Measurements from ENCODE around the gene CDH4.

The CDH4 gene

DNA sequence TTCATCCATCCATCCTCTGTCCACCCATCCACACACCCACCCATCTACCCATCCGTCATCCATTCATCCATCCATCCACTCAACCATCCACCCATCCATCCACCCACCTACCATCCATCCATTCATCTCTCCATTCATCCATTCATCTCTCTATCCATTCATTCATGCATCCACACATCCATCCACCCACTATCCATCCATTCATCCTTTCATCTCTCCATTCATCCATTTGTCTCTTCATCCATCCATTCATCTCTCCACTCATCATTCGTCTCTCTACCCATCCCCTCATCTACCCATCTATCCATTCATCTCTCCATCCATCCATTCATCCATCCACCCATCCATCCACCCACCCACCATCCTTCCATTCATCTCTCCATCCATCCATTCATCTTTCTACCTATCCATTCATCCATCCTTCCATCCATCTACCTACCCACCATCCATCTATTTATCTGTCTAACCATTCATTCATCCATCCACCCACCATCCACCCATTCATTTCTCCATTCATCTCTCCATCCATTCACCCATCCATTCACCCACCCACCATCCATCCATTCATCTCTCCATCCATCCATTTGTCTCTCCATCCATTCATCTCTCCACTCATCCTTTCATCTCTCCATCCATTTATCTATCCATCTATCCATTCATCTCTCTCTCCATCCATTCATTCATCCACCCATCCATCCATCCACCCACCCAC lies 538.2 kb downstream of the CDH4 start:
- DNase-seq (ENCODE audit: extremely low read depth in 1 of 2, low read depth in 1 of 2) = no peak

GRCh38 chr20:61791995-61792394 lies 539.9 kb downstream of the CDH4 start:
- no peak for DNase-seq (ENCODE audit: extremely low read depth in 1 of 2, low read depth in 1 of 2)

DNA sequence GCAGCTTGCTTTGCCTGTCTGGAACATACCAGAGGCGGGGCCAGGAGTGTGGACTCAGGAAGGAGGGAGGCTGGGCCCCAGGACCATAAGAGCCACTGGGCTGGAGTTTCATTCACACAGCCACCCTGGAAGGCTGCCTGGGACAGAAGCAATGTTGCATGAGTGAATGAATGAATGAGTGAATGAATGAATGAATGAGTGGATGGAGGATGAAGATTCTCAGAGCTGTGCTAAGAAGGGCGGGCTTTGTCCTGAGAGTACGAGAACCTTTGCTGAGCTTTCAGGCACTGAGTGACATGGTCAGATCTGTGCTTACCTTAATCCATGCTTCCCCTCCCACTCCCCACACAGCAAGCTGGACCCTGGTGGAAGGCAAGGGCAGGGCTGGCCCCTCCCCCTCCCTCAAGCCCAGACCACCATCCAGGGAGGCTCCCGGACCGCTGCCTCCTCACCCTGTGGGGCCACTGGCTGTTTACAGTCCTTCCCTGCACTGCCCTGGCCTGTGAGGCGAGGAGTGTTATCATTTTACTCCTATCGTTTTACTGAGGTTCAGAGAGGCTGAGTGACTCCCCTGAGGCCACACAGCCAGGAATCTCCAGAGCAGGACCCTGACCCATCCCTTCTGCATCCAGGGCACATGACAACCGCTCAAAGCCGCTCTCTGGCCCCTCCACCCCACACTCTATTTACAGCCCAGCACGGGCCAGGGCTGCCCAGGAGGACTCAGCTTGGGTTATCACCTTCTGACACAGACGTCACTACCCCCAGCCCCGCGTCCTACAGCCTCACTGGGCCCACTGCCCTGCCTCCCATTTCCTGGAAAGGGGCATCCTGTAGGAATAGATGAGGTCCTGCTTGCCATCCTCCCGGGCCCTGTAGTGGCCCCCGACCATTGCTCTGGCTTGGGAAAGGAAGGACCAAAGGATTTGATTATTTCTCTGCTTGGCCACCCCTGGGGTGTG lies 543.9 kb downstream of the CDH4 start:
- DNase-seq (ENCODE audit: extremely low read depth in 1 of 2, low read depth in 1 of 2) = no peak

GRCh38 chr20:61796738-61797137 lies 544.7 kb downstream of the CDH4 start:
- no peak for DNase-seq (ENCODE audit: extremely low read depth in 1 of 2, low read depth in 1 of 2)

GRCh38 chr20:61797200-61797599 lies 545.1 kb downstream of the CDH4 start:
- DNase-seq (ENCODE audit: extremely low read depth in 1 of 2, low read depth in 1 of 2) = no peak

GRCh38 chr20:61797971-61798411 lies 545.9 kb downstream of the CDH4 start:
- no peak for DNase-seq (ENCODE audit: extremely low read depth in 1 of 2, low read depth in 1 of 2)

- no peak for DNase-seq (ENCODE audit: extremely low read depth in 1 of 2, low read depth in 1 of 2)
Measured at GRCh38 chr20:61798632-61799031, 546.6 kb downstream of the CDH4 start.

DNA sequence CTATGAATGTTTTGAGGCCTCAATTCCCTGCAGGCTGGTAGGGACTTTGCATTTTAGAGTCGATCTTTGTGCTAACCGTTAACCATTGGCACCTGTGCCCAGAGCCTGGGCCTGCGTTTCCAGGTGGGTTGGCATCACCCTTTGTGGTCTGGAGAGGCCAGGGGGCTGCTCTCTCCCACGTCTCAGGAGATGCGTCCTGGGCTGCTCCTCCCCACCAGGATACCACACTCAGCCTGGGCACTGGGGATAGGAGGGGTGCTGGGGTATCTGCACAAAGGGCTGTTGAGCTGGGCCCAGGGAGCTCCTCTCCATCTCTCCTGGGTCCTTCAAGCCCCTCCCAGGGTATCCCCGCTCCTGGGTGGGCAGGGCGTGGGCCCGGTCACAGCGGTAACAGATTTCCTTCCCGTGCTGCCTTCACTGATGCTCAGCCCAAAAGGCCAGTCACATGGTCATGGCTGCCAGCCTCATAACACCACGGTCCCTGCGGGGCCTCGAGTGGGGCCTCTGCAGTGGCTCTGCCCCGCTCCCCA lies 547.4 kb downstream of the CDH4 start:
- no peak for DNase-seq (ENCODE audit: extremely low read depth in 1 of 2, low read depth in 1 of 2)

- no peak for DNase-seq (ENCODE audit: extremely low read depth in 1 of 2, low read depth in 1 of 2)
Measured at GRCh38 chr20:61799928-61800327, 547.9 kb downstream of the CDH4 start.

DNA sequence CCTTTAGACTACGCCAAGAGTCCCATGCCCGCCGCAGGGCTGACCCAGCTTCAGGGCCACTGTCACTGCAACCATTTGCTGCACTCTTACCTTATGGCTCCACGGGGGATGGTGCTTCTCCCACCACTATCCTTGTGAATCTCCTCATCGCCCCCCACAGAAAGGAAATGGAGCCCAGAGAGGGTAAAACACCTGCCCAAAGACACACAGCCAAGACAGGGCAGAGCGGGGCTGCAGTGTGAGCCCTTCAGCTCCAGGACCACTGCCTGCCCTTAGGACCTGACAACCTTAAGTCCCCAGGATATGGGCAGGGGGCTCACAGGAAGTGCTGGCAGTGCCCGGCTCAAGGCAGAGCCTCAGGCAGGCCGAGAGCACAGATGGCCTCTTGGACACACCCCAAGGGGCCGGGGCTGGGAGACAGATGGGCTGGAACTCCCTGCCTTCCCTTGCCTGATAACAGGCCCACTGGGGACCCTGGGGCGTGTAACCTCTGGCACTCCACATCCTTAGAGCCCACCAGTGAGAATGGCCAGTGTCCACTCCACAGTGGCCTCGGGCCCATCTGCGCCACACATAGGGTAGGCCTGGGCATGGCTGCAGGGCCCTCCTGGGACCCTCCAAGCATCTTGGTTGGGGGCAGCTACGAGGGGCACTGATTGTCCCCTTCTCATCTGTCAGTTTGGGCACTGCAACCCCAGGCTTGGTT lies 548.5 kb downstream of the CDH4 start:
- no peak for DNase-seq (ENCODE audit: extremely low read depth in 1 of 2, low read depth in 1 of 2)

DNA sequence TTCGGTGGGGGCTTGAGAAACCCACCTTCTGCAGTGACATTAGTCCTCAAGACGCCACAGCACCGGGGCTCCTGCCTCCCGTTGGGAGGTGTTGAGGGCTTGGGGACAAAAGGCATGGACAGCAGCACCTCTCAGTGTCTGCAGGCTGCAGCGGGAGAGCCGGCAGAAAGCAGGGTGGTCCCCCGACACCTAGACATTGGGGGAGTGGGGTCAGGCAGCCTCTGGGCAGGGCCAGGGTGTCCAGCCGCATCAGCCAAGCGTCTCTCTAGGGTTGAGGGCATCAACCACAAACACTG lies 549.0 kb downstream of the CDH4 start:
- no peak for DNase-seq (ENCODE audit: extremely low read depth in 1 of 2, low read depth in 1 of 2)

GRCh38 chr20:61801428-61801827 lies 549.4 kb downstream of the CDH4 start:
- DNase-seq (ENCODE audit: extremely low read depth in 1 of 2, low read depth in 1 of 2) = no peak

GRCh38 chr20:61801857-61802442 lies 549.9 kb downstream of the CDH4 start:
- DNase-seq (ENCODE audit: extremely low read depth in 1 of 2, low read depth in 1 of 2) = no peak

DNA sequence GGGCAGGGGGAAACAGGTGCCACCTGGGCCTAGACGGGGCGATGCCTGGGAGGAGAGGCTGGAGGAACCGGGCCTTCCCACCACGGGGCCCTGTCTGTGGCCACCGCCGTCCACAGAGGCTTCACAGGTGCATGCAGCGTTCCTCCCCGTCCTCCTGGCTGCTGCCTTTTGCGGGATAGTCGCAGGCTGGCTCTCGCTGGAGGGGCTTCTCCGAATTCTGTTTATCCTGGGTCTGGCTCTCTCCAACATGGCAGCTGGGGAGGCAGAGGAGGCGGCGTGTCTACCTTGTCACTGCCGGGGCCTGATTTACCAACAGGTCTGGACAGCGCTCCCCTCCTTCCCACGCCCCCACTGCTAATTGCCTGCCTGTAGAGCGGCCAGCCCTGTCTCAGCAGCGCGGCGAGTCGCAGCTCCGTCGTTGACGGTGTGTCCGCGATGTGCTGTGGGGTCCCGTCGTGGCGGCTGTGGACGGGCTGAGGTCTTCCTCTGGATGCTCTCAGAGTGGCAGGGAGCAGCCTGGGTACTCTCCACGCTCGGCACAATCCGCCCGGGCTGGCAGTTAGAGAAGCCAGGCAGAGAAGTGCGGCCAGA lies 550.8 kb downstream of the CDH4 start:
- no peak for DNase-seq (ENCODE audit: extremely low read depth in 1 of 2, low read depth in 1 of 2)

- DNase-seq (ENCODE audit: extremely low read depth in 1 of 2, low read depth in 1 of 2) = no peak
Measured at GRCh38 chr20:61803416-61803914, 551.4 kb downstream of the CDH4 start.

GRCh38 chr20:61803915-61804751 lies 552.1 kb downstream of the CDH4 start:
- DNase-seq (ENCODE audit: extremely low read depth in 1 of 2, low read depth in 1 of 2) = no peak

GRCh38 chr20:61804752-61805295 lies 552.8 kb downstream of the CDH4 start:
- no peak for DNase-seq (ENCODE audit: extremely low read depth in 1 of 2, low read depth in 1 of 2)

DNA sequence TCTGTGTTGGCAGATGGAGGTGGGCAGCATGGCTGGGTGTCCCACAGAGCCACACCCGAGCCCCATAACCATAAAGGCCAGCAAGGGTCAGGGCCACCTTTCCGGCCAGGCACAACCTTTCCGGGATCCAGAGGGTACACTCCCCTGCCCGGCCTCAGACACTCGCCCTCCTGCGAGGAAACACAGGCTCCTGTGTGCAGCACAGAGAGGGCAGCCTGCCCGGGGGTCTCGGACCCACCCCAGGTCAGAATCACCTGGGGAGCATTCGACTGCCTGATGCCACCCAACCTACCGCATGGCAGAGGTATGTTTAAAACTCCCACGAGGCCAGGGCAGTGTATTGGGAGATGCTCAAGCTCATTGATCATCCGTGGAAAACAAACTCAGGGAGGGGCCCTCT lies 553.3 kb downstream of the CDH4 start:
- no peak for DNase-seq (ENCODE audit: extremely low read depth in 1 of 2, low read depth in 1 of 2)

- no peak for DNase-seq (ENCODE audit: extremely low read depth in 1 of 2, low read depth in 1 of 2)
Measured at GRCh38 chr20:61805781-61806180, 553.7 kb downstream of the CDH4 start.

Measured in activated CD8-positive, alpha-beta memory T cell treated with anti-CD3 and anti-CD28 coated beads for 1 hour (primary cell).